Hepatocyte (in vitro differentiated cells): Measurements from ENCODE around the gene CXCR6.

Experiments
- CTCF ChIP-seq: fragments of 200-600 bp; sonication (generic); IDR thresholded peaks from 2 replicates; pipeline ENCODE4 v1.5.1; 2016; ENCODE audit warnings: antibody characterized with exemption, mild to moderate bottlenecking; ENCODE audit not compliant: poor library complexity
- EZH2phosphoT487 ChIP-seq: fragments of 200-600 bp; sonication (generic); IDR thresholded peaks from one replicate; pipeline ENCODE4 v1.6.1; 2018; ENCODE audit warnings: antibody characterized with exemption, mild to moderate bottlenecking, low read depth, moderate library complexity; ENCODE audit not compliant: unreplicated experiment, severe bottlenecking

- TF ChIP-seq CTCF, result peak; percentile 6
- TF ChIP-seq EZH2phosphoT487, result no peak
Observed at GRCh38 chr3:45995236-45996192, 52.2 kb downstream of the CXCR6 start, which contains the start of gene FYCO1.
